ENCODE measurements around the gene TMX4. TPM values are rescaled to one million over a fixed set of nuclear protein-coding genes. Genes with fewer than 3 reads are reported as not detected.

The TMX4 gene
- total RNA-seq, 1 experiment from 2014 or later: 11.7 TPM

GRCh38 chr20:7943891-7944290 lies 75.7 kb downstream of the TMX4 start:
- no peaks in the 10 kb centered on the region for H3K23me2 ChIP-seq (ENCODE audit: insufficient read length, low read depth, low read length, poor library complexity, severe bottlenecking)
- WGBS (ENCODE audit: extremely low coverage, insufficient read length, low lambda C conversion rate): no CpG with 5 or more reads among the region's 2 CpGs
- H3K23ac ChIP-seq (ENCODE audit: insufficient read length, low read depth, low read length): no peak overlapping the region

More at GRCh38 chr20:7943891-7944290, 75.7 kb downstream of the TMX4 start:
- H2AFZ ChIP-seq (ENCODE audit: low read length): no peak overlapping the region
- H3K9ac ChIP-seq (ENCODE audit: extremely low read depth, insufficient read length, low read length): no peak overlapping the region
- Mint-ChIP-seq H3K27ac (no peak overlapping the region), H3K4me3 (no peak overlapping the region), H3K36me3 (ENCODE audit: insufficient read depth in 1 of 3, low read depth in 3 of 3) (peaks cover 3 to 38% (median 19%) of the 10 kb centered on the region in 3 experiments), H3K9me3 (peaks cover 22 to 35% of the 10 kb centered on the region in 2 experiments), H3K27me3 (ENCODE audit: low read depth) (peaks cover 2% of the 10 kb centered on the region), H3K4me1 (peaks cover 5 to 6% of the 10 kb centered on the region in 2 experiments)
- no peak overlapping the region for H3K27ac ChIP-seq (ENCODE audit: insufficient read length, low read depth, low read length)
- no peak overlapping the region for H4K91ac ChIP-seq (ENCODE audit: insufficient read length, low read depth, low read length)
- no peaks in the 10 kb centered on the region for H4K20me1 ChIP-seq (ENCODE audit: control insufficient read depth, insufficient read depth, insufficient read length)
- H3K4me1 ChIP-seq (ENCODE audit: insufficient read depth, low read length): no peaks in the 10 kb centered on the region
- H3T11ph ChIP-seq (ENCODE audit: low read length): no peak overlapping the region
- H2BK120ac ChIP-seq (ENCODE audit: low read depth, low read length, poor library complexity, severe bottlenecking): no peak overlapping the region
- no peak overlapping the region for H3K4me2 ChIP-seq (ENCODE audit: insufficient read depth, insufficient read length, low read length)
- H2BK20ac ChIP-seq (ENCODE audit: low read depth, low read length, poor library complexity, severe bottlenecking): no peak overlapping the region
- H3K27me3 ChIP-seq (ENCODE audit: insufficient read depth, low read length): no peaks in the 10 kb centered on the region
- no peak overlapping the region for H4K8ac ChIP-seq (replicated peaks; ENCODE audit: insufficient read length, low read depth, low read length)
- no peak for TF ChIP-seq CTCF (conservative IDR thresholded peaks at IDR 0.05)
- H3K79me2 ChIP-seq (ENCODE audit: insufficient read depth, low read length): no peaks in the 10 kb centered on the region
- no peak overlapping the region for H2BK5ac ChIP-seq (ENCODE audit: insufficient read length, low read length)
- no peak overlapping the region for H2BK15ac ChIP-seq (ENCODE audit: low read depth, low read length)
- no peak overlapping the region for H3K18ac ChIP-seq (ENCODE audit: insufficient read length, low read depth, low read length)
- no peak overlapping the region for H3K4ac ChIP-seq (ENCODE audit: low read depth, low read length)
- H3K14ac ChIP-seq (ENCODE audit: insufficient read depth, low read length): no peak overlapping the region
- H2AK5ac ChIP-seq (ENCODE audit: insufficient read length, low read length): no peak overlapping the region
- no peak for DNase-seq
- H3K56ac ChIP-seq (ENCODE audit: insufficient read length, low read depth, low read length): no peak overlapping the region
- no peak overlapping the region for H2BK12ac ChIP-seq (ENCODE audit: insufficient read length, low read depth, low read length)
- no peak overlapping the region for H4K5ac ChIP-seq (ENCODE audit: insufficient read length, low read depth, low read length)
- H3K79me1 ChIP-seq (ENCODE audit: insufficient read depth, low read depth, low read length, poor library complexity, severe bottlenecking): no peaks in the 10 kb centered on the region
- no peaks in the 10 kb centered on the region for H3K9me3 ChIP-seq (ENCODE audit: control insufficient read depth, low read depth, low read length)
